Keratinocyte (primary cell): Measurements from ENCODE around the gene HEXB. TPM values are rescaled to one million over a fixed set of nuclear protein-coding genes. Genes with fewer than 3 reads are reported as not detected.
"Not testable (repeated sequence)": the region's sequence is repeated elsewhere in the genome, so short reads cannot be mapped to it uniquely, and the experiment has no call there.

Experiments used
- DNase-seq: peaks from one replicate; pipeline ENCODE4 v3.0.0-alpha.2; 2011; ENCODE audit warnings: low read depth, missing footprints, low spot score
- FAIRE-seq: peaks from 2 replicates; lab custom pipeline; 2011; peaks lifted over from hg19 to GRCh38; lab: Jason Lieb, UNC
- H2AFZ ChIP-seq: 2 replicates; pipeline ENCODE4 v1.6.0; 2012; ENCODE audit warnings: low read length, control low read depth, inconsistent platforms; ENCODE audit not compliant: control insufficient read depth
- H3K27ac ChIP-seq: 2 replicates; pipeline ENCODE4 v1.5.1; 2011; ENCODE audit warnings: low read length; ENCODE audit not compliant: control insufficient read depth, insufficient read depth
- H3K27me3 ChIP-seq: 3 replicates; pipeline ENCODE4 v1.6.0; 2011; ENCODE audit warnings: low read length; ENCODE audit not compliant: control insufficient read depth, insufficient read depth; ENCODE audit errors: extremely low read depth
- H3K36me3 ChIP-seq, 2 experiments: 2 replicates in 1 of 2; 3 replicates in 1 of 2; pipeline ENCODE4 v1.5.1; 2011; ENCODE audit warnings: low read length in 2 of 2, mild to moderate bottlenecking in 1 of 2; ENCODE audit not compliant: control insufficient read depth in 2 of 2, insufficient read depth in 2 of 2; ENCODE audit errors: extremely low read depth in 1 of 2
- H3K4me1 ChIP-seq: 3 replicates; pipeline ENCODE4 v1.5.1; 2011; ENCODE audit warnings: low read length; ENCODE audit not compliant: control insufficient read depth, insufficient read depth; ENCODE audit errors: extremely low read depth
- H3K4me2 ChIP-seq: 3 replicates; pipeline ENCODE4 v1.6.0; 2011; ENCODE audit warnings: low read depth, low read length; ENCODE audit not compliant: control insufficient read depth, insufficient read depth; ENCODE audit errors: extremely low read depth
- H3K4me3 ChIP-seq, 3 experiments: fragments of 200-600 bp in 1 of 3; sonication (generic) in 1 of 3; 2 replicates in 2 of 3; 3 replicates in 1 of 3; pipeline ENCODE4 v1.5.1; 2011 to 2016; ENCODE audit warnings: low read length in 3 of 3, mild to moderate bottlenecking in 3 of 3, control low read depth in 2 of 3, inconsistent platforms in 1 of 3, low read depth in 1 of 3, mixed read lengths in 1 of 3, mixed run types in 1 of 3, moderate library complexity in 1 of 3; ENCODE audit not compliant: control insufficient read depth in 2 of 3, insufficient read depth in 2 of 3; ENCODE audit errors: extremely low read depth in 1 of 3
- H3K79me2 ChIP-seq: 2 replicates; pipeline ENCODE4 v1.6.0; 2012; ENCODE audit warnings: low read length; ENCODE audit not compliant: control insufficient read depth, insufficient read depth
- H3K9ac ChIP-seq: 3 replicates; pipeline ENCODE4 v1.6.0; 2011; ENCODE audit warnings: low read length; ENCODE audit not compliant: control insufficient read depth, insufficient read depth; ENCODE audit errors: extremely low read depth
- H3K9me1 ChIP-seq: 3 replicates; pipeline ENCODE4 v1.6.0; 2011; ENCODE audit warnings: low read length; ENCODE audit not compliant: control insufficient read depth, insufficient read depth; ENCODE audit errors: extremely low read depth
- H3K9me3 ChIP-seq: 2 replicates; pipeline ENCODE4 v1.5.1; 2012; ENCODE audit warnings: low read depth, low read length; ENCODE audit not compliant: control insufficient read depth
- H4K20me1 ChIP-seq: 3 replicates; pipeline ENCODE4 v1.6.0; 2011; ENCODE audit warnings: low read length; ENCODE audit not compliant: control insufficient read depth, insufficient read depth; ENCODE audit errors: extremely low read depth
- CTCF ChIP-seq, 3 experiments: IDR thresholded peaks in 1 of 3; conservative IDR thresholded peaks in 1 of 3; optimal IDR thresholded peaks in 1 of 3; 2 replicates in 2 of 3; 3 replicates in 1 of 3; pipeline versions ENCODE3 to v1.5.1; 2011; ENCODE audit warnings: low read length in 3 of 3, mild to moderate bottlenecking in 3 of 3, moderate library complexity in 2 of 3, control low read depth in 1 of 3, inconsistent platforms in 1 of 3; ENCODE audit not compliant: insufficient read depth in 2 of 3; ENCODE audit errors: extremely low read depth in 1 of 3
- EZH2 ChIP-seq: IDR thresholded peaks from one replicate; pipeline ENCODE4 v1.6.1; 2012; ENCODE audit warnings: inconsistent platforms, mild to moderate bottlenecking, low read length, moderate library complexity
- dilution Hi-C: fragments of 300-500 bp; cut with MboI; formaldehyde crosslinking; loops from one replicate; pipeline ENCODE4 v1.7.0; 2020; ENCODE audit warnings: low sequenced_read_pairs; ENCODE audit not compliant: extremely low pct_ligation_motif_present
- polyA plus RNA-seq, 5 experiments: library from polyadenylated mRNA; depleted of rRNA in 3 of 5; stranded (reverse) in 3 of 5; stranded (forward) in 1 of 5; unstranded in 1 of 5; fragments of >200 nt; gene quantifications; 1 replicate in 1 of 5; 2 replicates in 3 of 5; 3 replicates in 1 of 5; pipeline versions ENCODE4 v1.2.1 to v1.2.3, GENCODE V29; 2011 to 2012; ENCODE audit warnings: missing spikeins in 2 of 5, low read depth in 1 of 5, low replicate concordance in 1 of 5

The HEXB gene
- polyA plus RNA-seq, 1 donor (not counting 4 experiments of a cell fraction or from before 2014, with no cell fraction given), result 192 TPM

DNA sequence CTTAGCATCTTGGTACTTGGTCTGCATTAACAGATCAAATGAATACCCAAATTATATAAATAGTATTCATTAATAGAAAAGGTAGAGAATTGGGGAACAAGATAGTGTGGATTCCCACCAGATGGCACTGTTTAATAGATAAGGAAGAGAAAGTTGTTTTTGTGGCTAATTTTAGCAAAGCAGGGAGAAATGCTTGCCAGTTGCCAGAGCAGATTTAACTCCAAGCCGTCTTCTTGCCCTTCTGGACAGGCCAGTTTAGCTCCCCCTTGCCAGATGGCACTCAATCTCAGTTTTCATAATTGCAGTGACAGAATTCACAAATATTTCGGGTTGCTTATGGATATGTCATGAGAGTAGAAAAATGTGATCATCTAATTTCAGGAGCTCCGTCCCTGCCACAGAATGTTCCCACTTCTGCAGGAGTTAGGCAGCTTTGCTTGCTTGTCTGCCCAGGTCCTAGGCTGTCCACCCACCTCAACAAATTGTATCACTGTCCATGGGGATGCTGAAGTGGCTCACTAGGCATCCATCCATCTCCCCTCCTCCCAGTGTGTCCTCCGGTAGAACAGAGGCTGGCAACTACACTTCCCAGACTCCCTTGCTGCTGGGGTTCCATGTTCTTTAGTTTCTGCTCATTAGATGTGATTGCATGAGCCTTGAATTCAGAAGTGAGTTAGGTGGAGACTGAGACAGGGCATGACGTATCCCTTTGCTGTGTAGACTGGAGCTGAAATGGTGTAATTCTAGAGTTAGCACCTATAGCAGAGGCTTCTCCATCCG is 11.8 kb upstream of the HEXB start:
- no peak overlapping the region for H3K9ac ChIP-seq
- H3K9me1 ChIP-seq, result no peaks in the 10 kb centered on the region
- FAIRE-seq (peak; percentile 86), DNase-seq (no peak)
- H4K20me1 ChIP-seq, result no peaks in the 10 kb centered on the region
- H3K27ac ChIP-seq, result no peak overlapping the region
- H3K4me3 ChIP-seq, result no peak overlapping the region
- dilution Hi-C loops, result no loop called here
- peak overlapping the region; percentile 0 for H2AFZ ChIP-seq
- no peaks in the 10 kb centered on the region for H3K9me3 ChIP-seq
- H3K79me2 ChIP-seq, result no peaks in the 10 kb centered on the region
- H3K36me3 ChIP-seq, result no peaks in the 10 kb centered on the region
- H3K27me3 ChIP-seq, result no peaks in the 10 kb centered on the region
- TF ChIP-seq EZH2 (no peak), CTCF (optimal IDR thresholded peaks at IDR 0.05 in 1 of 3, IDR thresholded peaks at IDR 0.05 in 1 of 3, conservative IDR thresholded peaks at IDR 0.05 in 1 of 3; ENCODE audit: extremely low read depth in 1 of 3, insufficient read depth in 2 of 3, low read length in 3 of 3) (peak; percentile 3 to 44 (median 42))
- peaks cover 8% of the 10 kb centered on the region for H3K4me1 ChIP-seq
- H3K4me2 ChIP-seq, result peak overlapping the region; percentile 53

DNA sequence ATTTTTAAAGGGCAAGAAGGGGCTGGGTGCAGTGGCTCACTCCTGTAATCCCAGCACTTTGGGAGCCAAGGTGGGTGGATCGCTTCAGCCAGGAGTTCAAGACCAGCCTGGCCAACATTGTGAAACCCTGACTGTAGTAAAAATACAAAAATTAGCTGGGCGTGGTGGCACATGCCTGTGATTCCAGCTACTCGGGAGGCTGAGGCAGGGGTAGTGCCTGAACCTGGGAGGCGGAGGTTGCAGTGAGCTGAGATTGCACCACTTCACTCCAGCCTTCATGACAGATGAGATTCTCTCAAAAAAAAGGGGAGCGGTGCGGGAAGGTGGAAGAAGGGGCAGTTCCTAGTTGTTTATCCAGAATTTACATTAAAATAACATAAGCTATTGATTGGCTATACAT is 8.6 kb upstream of the HEXB start:
- H4K20me1 ChIP-seq, dilution Hi-C loops, H3K79me2 ChIP-seq, H3K4me3 ChIP-seq, H2AFZ ChIP-seq, H3K9me3 ChIP-seq, H3K27me3 ChIP-seq, H3K9ac ChIP-seq, H3K9me1 ChIP-seq, H3K4me2 ChIP-seq, DNase-seq, H3K27ac ChIP-seq, FAIRE-seq, H3K4me1 ChIP-seq, H3K36me3 ChIP-seq: not testable (repeated sequence)

DNA sequence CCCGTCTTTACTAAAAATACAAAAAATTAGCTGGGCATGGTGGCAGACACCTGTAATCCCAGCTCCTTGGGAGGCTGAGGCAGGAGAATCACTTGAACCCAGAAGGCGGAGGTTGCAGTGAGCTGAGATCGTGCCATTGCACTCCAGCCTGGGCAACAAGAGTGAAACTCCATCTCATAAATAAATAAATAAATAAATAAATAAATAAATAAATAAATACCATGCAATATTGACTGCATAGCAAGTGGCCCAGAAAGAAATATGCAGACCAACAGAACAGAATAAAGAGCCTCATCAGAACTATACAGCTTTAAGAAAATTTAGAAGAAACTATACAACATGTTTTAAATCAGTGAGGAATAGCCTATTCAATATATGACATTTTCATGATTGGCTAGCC is 6.9 kb upstream of the HEXB start:
- H3K9ac ChIP-seq, H3K4me2 ChIP-seq, H3K27me3 ChIP-seq, dilution Hi-C loops, H3K4me3 ChIP-seq, H3K27ac ChIP-seq, H3K36me3 ChIP-seq, H2AFZ ChIP-seq, H3K9me1 ChIP-seq, H4K20me1 ChIP-seq, DNase-seq, H3K79me2 ChIP-seq, H3K9me3 ChIP-seq, FAIRE-seq: not testable (repeated sequence)
- peaks cover 10% of the 10 kb centered on the region for H3K4me1 ChIP-seq

DNA sequence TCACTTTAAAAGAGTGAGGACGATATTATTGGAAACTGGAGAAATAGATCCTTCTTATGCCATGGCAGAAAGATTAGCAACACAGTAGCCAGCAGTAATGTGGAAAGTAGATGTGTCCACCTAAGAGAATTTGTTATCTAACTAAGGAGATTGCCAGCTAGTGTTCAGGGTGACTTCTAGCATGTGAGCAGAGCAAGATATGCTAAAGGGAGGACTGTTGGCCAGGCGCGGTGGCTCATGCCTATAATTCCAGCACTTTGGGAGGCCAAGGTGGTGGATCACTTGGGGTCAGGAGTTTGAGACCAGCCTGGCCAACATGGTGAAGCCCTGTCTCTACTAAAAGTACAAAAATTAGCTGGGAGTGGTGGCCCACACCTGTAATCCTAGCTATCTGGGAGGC is 5.7 kb upstream of the HEXB start:
- H3K27ac ChIP-seq, H3K9me3 ChIP-seq, H3K79me2 ChIP-seq, DNase-seq, H3K36me3 ChIP-seq, H3K4me3 ChIP-seq, H3K9ac ChIP-seq, dilution Hi-C loops, H3K9me1 ChIP-seq, H4K20me1 ChIP-seq, H3K4me2 ChIP-seq, H3K4me1 ChIP-seq, H2AFZ ChIP-seq, H3K27me3 ChIP-seq: not testable (repeated sequence)
- peak; percentile 23 for FAIRE-seq
